HCT116 (cell line): ENCODE measurements around the gene ZSWIM5. TPM values are rescaled to one million over a fixed set of nuclear protein-coding genes. Genes with fewer than 3 reads are reported as not detected.

Experiments
- ATAC-seq: fragments of 200-7000 bp; cut with Tn5 transposase; 2 replicates; pipeline ENCODE4 v1.9.1; 2020; ENCODE audit warnings: mild to moderate bottlenecking, moderate library complexity
- BruUV-seq: library from RNA; stranded (reverse); fragments of 400-500 nt; replicated peaks from 2 replicates; lab custom pipeline; 2021; lab: Mats Ljungman, UMichigan
- CTCF ChIA-PET: fragments of 300-600 bp; sonication (Branson Sonifier 250); formaldehyde crosslinking; loops from one replicate; lab custom pipeline; 2021; ENCODE audit warnings: antibody characterized with exemption; lab: Charles Lee
- POLR2A ChIA-PET: fragments of 300-600, 350-600 bp; sonication (Branson Sonifier 250); formaldehyde crosslinking; loops from one replicate; lab custom pipeline; 2021; ENCODE audit warnings: antibody characterized with exemption; lab: Charles Lee
- RAD21 ChIA-PET, 2 experiments: fragments of 300-600 bp; sonication (Branson Sonifier 250); formaldehyde crosslinking; loops; one replicate each; lab custom pipeline; 2023; ENCODE audit warnings: low total read pairs in 2 of 2; ENCODE audit not compliant: uncharacterized antibody in 2 of 2, unreplicated experiment in 2 of 2, low non-redundant PET in 1 of 2; lab: Charles Lee
- DNase-seq: peaks from one replicate; pipeline ENCODE4 v3.0.0-alpha.2; 2010; ENCODE audit warnings: low read depth, low spot score
- H2AFZ ChIP-seq: fragments of 200-600 bp; shearing (Covaris generic), sonication (generic); 2 replicates; pipeline ENCODE4 v1.6.1; 2017; ENCODE audit warnings: low read depth, mixed run types, mixed read lengths, antibody characterized with exemption, low read length; ENCODE audit not compliant: poor library complexity, severe bottlenecking
- H3K27ac ChIP-seq: 2 replicates; pipeline ENCODE4 v1.5.1; 2012; ENCODE audit warnings: low read depth, low read length
- H3K27me3 ChIP-seq: fragments of 200-600 bp; sonication (generic); 2 replicates; pipeline ENCODE4 v1.6.1; 2016; ENCODE audit warnings: mixed run types, low read length, mixed read lengths; ENCODE audit not compliant: insufficient read depth
- H3K36me3 ChIP-seq, 2 experiments: fragments of 200-500 bp in 1 of 2; fragments of 200-600 bp in 1 of 2; sonication (Bioruptor generic) in 1 of 2; sonication (generic) in 1 of 2; 2 replicates each; pipeline versions ENCODE4 v1.5.1 to v1.6.1; 2014 to 2016; ENCODE audit warnings: low read length in 2 of 2, inconsistent platforms in 1 of 2, mixed read lengths in 1 of 2, mixed run types in 1 of 2; ENCODE audit not compliant: insufficient read depth in 2 of 2, control insufficient read depth in 1 of 2
- H3K4me1 ChIP-seq, 2 experiments: fragments of 200-600 bp in 1 of 2; sonication (generic) in 1 of 2; 2 replicates each; pipeline versions ENCODE4 v1.5.1 to v1.6.1; 2012 to 2017; ENCODE audit warnings: low read length in 2 of 2, inconsistent platforms in 1 of 2, mild to moderate bottlenecking in 1 of 2, mixed read lengths in 1 of 2, mixed run types in 1 of 2, moderate library complexity in 1 of 2; ENCODE audit not compliant: insufficient read depth in 2 of 2, control insufficient read depth in 1 of 2
- H3K4me2 ChIP-seq: fragments of 200-600 bp; sonication (generic); 2 replicates; pipeline ENCODE4 v1.6.1; 2017; ENCODE audit warnings: mixed run types, low read length, mixed read lengths
- H3K4me3 ChIP-seq, 2 experiments: fragments of 200-600 bp in 1 of 2; sonication (generic) in 1 of 2; replicated peaks in 1 of 2; 2 replicates each; pipeline ENCODE4 v1.5.1; 2011 to 2016; ENCODE audit warnings: low read length in 2 of 2, control low read depth in 1 of 2, low read depth in 1 of 2, mild to moderate bottlenecking in 1 of 2, mixed read lengths in 1 of 2, mixed run types in 1 of 2
- H3K79me2 ChIP-seq: fragments of 200-600 bp; sonication (generic); 2 replicates; pipeline ENCODE4 v1.6.1; 2017; ENCODE audit warnings: mild to moderate bottlenecking, mixed run types, low read length, moderate library complexity, mixed read lengths; ENCODE audit not compliant: insufficient read depth
- H3K9ac ChIP-seq: fragments of 200-600 bp; sonication (generic); 2 replicates; pipeline ENCODE4 v1.6.1; 2016; ENCODE audit warnings: low read length, mixed read lengths
- H3K9me2 ChIP-seq: fragments of 200-600 bp; sonication (generic), shearing (Covaris generic); 2 replicates; pipeline ENCODE4 v1.6.1; 2017; ENCODE audit warnings: mixed run types, mild to moderate bottlenecking, moderate library complexity; ENCODE audit not compliant: insufficient read depth
- H3K9me3 ChIP-seq, 2 experiments: fragments of 200-500 bp in 1 of 2; fragments of 200-600 bp in 1 of 2; sonication (Bioruptor generic) in 1 of 2; sonication (generic) in 1 of 2; 2 replicates each; pipeline ENCODE4 v1.6.1; 2014 to 2017; ENCODE audit warnings: low read length in 2 of 2, mixed read lengths in 2 of 2, inconsistent platforms in 1 of 2, low read depth in 1 of 2, mild to moderate bottlenecking in 1 of 2, mixed run types in 1 of 2, moderate library complexity in 1 of 2; ENCODE audit not compliant: control insufficient read depth in 1 of 2, insufficient read depth in 1 of 2
- H4K20me1 ChIP-seq: fragments of 200-600 bp; sonication (generic), shearing (Covaris generic); 2 replicates; pipeline ENCODE4 v1.6.1; 2017; ENCODE audit warnings: mixed run types, mild to moderate bottlenecking, moderate library complexity; ENCODE audit not compliant: insufficient read depth
- CBX3 ChIP-seq: IDR thresholded peaks from 2 replicates; pipeline ENCODE4 v1.6.1; 2012; ENCODE audit warnings: low read depth
- EGR1 ChIP-seq: IDR thresholded peaks from 2 replicates; pipeline ENCODE4 v1.6.1; 2012; ENCODE audit warnings: low read depth
- EZH2phosphoT487 ChIP-seq: fragments of 200-600 bp; IDR thresholded peaks from 2 replicates; pipeline ENCODE4 v1.6.1; 2018; ENCODE audit warnings: antibody characterized with exemption, borderline replicate concordance
- FOSL1 ChIP-seq: IDR thresholded peaks from 2 replicates; pipeline ENCODE4 v1.6.1; 2012; ENCODE audit warnings: low read depth
- JUND ChIP-seq: IDR thresholded peaks from 2 replicates; pipeline ENCODE4 v1.6.1; 2012
- TCF7L2 ChIP-seq: IDR thresholded peaks from 2 replicates; pipeline ENCODE4 v1.7.0; 2011; ENCODE audit warnings: borderline replicate concordance, inconsistent platforms; ENCODE audit not compliant: insufficient read depth, insufficient read length; ENCODE audit errors: extremely low read depth
- ZNF274 ChIP-seq: fragments of 200-500 bp; sonication (Bioruptor generic); IDR thresholded peaks from 2 replicates; pipeline ENCODE4 v1.6.1; 2014; ENCODE audit warnings: mild to moderate bottlenecking, low read depth, low read length, inconsistent platforms
- intact Hi-C: fragments of 100-400 bp; cut with micrococcal nuclease; formaldehyde crosslinking; loops from 2 replicates; pipeline ENCODE4 v1.10.0; 2022
- total RNA-seq: library from RNA; stranded (reverse); gene quantifications from one replicate; pipeline ENCODE4 v1.2.1, GENCODE V29; 2021; ENCODE audit not compliant: unreplicated experiment
- TF ChIP-seq, protein P1 (sequence below): IDR thresholded peaks from 2 replicates; pipeline ENCODE4 v1.6.1; 2011; ENCODE audit warnings: mild to moderate bottlenecking, low read length, moderate library complexity; ENCODE audit not compliant: insufficient replicate concordance; ENCODE audit errors: extremely low read depth
- TF ChIP-seq, protein P2 (sequence below): IDR thresholded peaks from 2 replicates; pipeline ENCODE4 v1.6.1; 2012

ZSWIM5 gene
- total RNA-seq, 1 experiment from 2014 or later: 1.1 TPM

DNA sequence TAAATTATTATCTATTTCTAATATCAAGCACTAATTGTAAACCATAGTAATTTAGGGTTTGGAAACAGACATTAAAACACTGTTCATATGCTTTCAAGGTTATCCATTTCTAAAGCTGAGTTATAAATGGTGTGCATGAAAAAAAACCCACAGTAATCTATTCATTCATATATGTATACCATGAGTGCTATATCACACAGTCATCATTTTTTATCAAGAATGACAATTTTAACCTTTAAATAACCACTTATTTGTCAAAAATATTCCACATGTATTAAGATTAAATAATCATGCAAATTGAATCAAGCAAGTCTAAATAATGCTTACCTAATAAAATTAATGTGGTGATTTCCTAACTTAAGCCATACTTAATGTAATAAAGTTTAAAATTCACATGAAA, 6.0 kb downstream of the ZSWIM5 start:
- H3K27me3 ChIP-seq: no peaks in the 10 kb centered on the region
- no TSS peak for BruUV-seq
- peaks cover 0 to 3% of the 10 kb centered on the region in 2 experiments; a peak in 1 of 4 replicates for H3K4me1 ChIP-seq
- no peaks in the 10 kb centered on the region for H3K36me3 ChIP-seq
- no peaks in the 10 kb centered on the region for H3K9me3 ChIP-seq
- no peak overlapping the region for H2AFZ ChIP-seq
- no peak overlapping the region for H3K27ac ChIP-seq
- ChIA-PET RAD21 (no interaction called here), CTCF (no interaction called here), POLR2A (no interaction called here)
- H3K79me2 ChIP-seq: no peaks in the 10 kb centered on the region
- intact Hi-C loops: loop anchor here (5.0 kb wide), 1 partner anchor 43 kb away; no protein-coding TSS in a partner anchor
- DNase-seq: no peak
- TF ChIP-seq, protein P1, sequence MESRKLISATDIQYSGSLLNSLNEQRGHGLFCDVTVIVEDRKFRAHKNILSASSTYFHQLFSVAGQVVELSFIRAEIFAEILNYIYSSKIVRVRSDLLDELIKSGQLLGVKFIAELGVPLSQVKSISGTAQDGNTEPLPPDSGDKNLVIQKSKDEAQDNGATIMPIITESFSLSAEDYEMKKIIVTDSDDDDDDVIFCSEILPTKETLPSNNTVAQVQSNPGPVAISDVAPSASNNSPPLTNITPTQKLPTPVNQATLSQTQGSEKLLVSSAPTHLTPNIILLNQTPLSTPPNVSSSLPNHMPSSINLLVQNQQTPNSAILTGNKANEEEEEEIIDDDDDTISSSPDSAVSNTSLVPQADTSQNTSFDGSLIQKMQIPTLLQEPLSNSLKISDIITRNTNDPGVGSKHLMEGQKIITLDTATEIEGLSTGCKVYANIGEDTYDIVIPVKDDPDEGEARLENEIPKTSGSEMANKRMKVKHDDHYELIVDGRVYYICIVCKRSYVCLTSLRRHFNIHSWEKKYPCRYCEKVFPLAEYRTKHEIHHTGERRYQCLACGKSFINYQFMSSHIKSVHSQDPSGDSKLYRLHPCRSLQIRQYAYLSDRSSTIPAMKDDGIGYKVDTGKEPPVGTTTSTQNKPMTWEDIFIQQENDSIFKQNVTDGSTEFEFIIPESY: no peak
- TF ChIP-seq, protein P2, sequence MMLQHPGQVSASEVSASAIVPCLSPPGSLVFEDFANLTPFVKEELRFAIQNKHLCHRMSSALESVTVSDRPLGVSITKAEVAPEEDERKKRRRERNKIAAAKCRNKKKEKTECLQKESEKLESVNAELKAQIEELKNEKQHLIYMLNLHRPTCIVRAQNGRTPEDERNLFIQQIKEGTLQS: no peak
- no peak for TF ChIP-seq EGR1
- TF ChIP-seq JUND: no peak
- no peak for TF ChIP-seq CBX3
- no peak for TF ChIP-seq TCF7L2
- TF ChIP-seq ZNF274: no peak
- no peak for TF ChIP-seq FOSL1
- TF ChIP-seq EZH2phosphoT487: no peak
- H4K20me1 ChIP-seq: no peaks in the 10 kb centered on the region
- H3K9me2 ChIP-seq: no peaks in the 10 kb centered on the region
- H3K4me2 ChIP-seq: no peak overlapping the region
- no peak overlapping the region for H3K9ac ChIP-seq
- H3K4me3 ChIP-seq: no peak overlapping the region
- ATAC-seq: no peak
